ENCODE data around the gene FMNL3.

Gene FMNL3

GRCh38 chr12:49632986-49633702 lies 74.1 kb downstream of the FMNL3 start:
- H3K27ac ChIP-seq = no peak overlapping the region
- TF ChIP-seq, protein P1, sequence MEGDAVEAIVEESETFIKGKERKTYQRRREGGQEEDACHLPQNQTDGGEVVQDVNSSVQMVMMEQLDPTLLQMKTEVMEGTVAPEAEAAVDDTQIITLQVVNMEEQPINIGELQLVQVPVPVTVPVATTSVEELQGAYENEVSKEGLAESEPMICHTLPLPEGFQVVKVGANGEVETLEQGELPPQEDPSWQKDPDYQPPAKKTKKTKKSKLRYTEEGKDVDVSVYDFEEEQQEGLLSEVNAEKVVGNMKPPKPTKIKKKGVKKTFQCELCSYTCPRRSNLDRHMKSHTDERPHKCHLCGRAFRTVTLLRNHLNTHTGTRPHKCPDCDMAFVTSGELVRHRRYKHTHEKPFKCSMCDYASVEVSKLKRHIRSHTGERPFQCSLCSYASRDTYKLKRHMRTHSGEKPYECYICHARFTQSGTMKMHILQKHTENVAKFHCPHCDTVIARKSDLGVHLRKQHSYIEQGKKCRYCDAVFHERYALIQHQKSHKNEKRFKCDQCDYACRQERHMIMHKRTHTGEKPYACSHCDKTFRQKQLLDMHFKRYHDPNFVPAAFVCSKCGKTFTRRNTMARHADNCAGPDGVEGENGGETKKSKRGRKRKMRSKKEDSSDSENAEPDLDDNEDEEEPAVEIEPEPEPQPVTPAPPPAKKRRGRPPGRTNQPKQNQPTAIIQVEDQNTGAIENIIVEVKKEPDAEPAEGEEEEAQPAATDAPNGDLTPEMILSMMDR (IDR thresholded peaks at IDR 0.05; ENCODE audit: low read depth, low read length) = no peak
- no peak for DNase-seq

GRCh38 chr12:49632401-49632800 lies 74.8 kb downstream of the FMNL3 start:
- no peaks in the 10 kb centered on the region for H3K9me3 ChIP-seq (ENCODE audit: severe bottlenecking)
- no peak for DNase-seq
- no peak overlapping the region for H3K4me3 ChIP-seq (ENCODE audit: low read depth, low read length)
- H3K36me3 ChIP-seq = no peaks in the 10 kb centered on the region
- H3K27ac ChIP-seq = no peak overlapping the region
- no peaks in the 10 kb centered on the region for H3K27me3 ChIP-seq (ENCODE audit: insufficient read depth, low read depth, severe bottlenecking)
- TF ChIP-seq, protein P1 (IDR thresholded peaks at IDR 0.05; ENCODE audit: low read depth, low read length) = no peak

More at GRCh38 chr12:49632986-49633702, 74.1 kb downstream of the FMNL3 start:
- Histone ChIP-seq H3K9me3 (ENCODE audit: severe bottlenecking) (no peaks in the 10 kb centered on the region), H3K36me3 (no peaks in the 10 kb centered on the region), H3K27me3 (ENCODE audit: insufficient read depth, low read depth, severe bottlenecking) (no peaks in the 10 kb centered on the region), H3K4me3 (ENCODE audit: low read depth, low read length) (no peak overlapping the region)

DNA sequence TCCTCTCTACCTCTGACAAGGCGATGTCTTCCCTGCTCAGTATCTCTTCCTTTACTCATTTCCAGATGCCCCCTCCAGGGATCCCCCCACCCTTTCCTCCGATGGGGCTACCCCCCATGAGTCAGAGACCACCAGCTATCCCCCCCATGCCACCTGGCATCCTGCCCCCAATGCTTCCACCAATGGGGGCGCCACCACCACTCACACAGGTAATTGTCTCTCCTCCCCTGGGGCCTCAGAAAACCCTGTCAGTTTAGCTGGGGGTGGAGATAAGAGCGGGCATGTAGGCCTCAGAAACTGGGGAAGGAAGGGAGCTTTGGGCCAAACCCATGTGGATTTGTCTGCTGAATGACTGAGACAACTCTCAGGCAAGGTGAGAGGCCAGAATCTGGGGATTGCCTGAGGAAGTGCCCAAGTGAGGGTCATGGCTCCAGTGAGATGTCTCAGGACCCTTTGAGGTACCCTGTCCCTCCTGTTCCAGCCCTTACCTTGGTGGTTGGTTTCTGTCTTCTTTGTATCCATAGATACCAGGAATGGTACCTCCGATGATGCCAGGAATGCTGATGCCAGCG lies 75.8 kb downstream of the FMNL3 start:
- TF ChIP-seq, protein P1 (IDR thresholded peaks at IDR 0.05; ENCODE audit: low read depth, low read length) = no peak
- Histone ChIP-seq H3K27ac (no peak overlapping the region), H3K4me3 (ENCODE audit: low read depth, low read length) (no peak overlapping the region), H3K36me3 (no peaks in the 10 kb centered on the region), H3K27me3 (ENCODE audit: insufficient read depth, low read depth, severe bottlenecking) (no peaks in the 10 kb centered on the region), H3K9me3 (ENCODE audit: severe bottlenecking) (no peaks in the 10 kb centered on the region)
- DNase-seq = no peak

- Histone ChIP-seq H3K36me3 (no peaks in the 10 kb centered on the region), H3K27me3 (ENCODE audit: insufficient read depth, low read depth, severe bottlenecking) (no peaks in the 10 kb centered on the region), H3K4me3 (ENCODE audit: low read depth, low read length) (no peak overlapping the region), H3K9me3 (ENCODE audit: severe bottlenecking) (no peaks in the 10 kb centered on the region), H3K27ac (no peak overlapping the region)
- TF ChIP-seq, protein P1 (IDR thresholded peaks at IDR 0.05; ENCODE audit: low read depth, low read length) = no peak
- no peak for DNase-seq
Observed at GRCh38 chr12:49627752-49628360, 79.3 kb downstream of the FMNL3 start.

- Histone ChIP-seq H3K4me3 (ENCODE audit: low read depth, low read length) (no peak overlapping the region), H3K9me3 (ENCODE audit: severe bottlenecking) (no peaks in the 10 kb centered on the region), H3K27ac (no peak overlapping the region), H3K27me3 (ENCODE audit: insufficient read depth, low read depth, severe bottlenecking) (no peaks in the 10 kb centered on the region), H3K36me3 (no peaks in the 10 kb centered on the region)
- no peak for DNase-seq
- TF ChIP-seq, protein P1 (IDR thresholded peaks at IDR 0.05; ENCODE audit: low read depth, low read length) = no peak
Observed at GRCh38 chr12:49626836-49627235, 80.4 kb downstream of the FMNL3 start.

Measured in WERI-Rb-1 (cell line).